ENCODE results near the gene NLRC5.

DNA sequence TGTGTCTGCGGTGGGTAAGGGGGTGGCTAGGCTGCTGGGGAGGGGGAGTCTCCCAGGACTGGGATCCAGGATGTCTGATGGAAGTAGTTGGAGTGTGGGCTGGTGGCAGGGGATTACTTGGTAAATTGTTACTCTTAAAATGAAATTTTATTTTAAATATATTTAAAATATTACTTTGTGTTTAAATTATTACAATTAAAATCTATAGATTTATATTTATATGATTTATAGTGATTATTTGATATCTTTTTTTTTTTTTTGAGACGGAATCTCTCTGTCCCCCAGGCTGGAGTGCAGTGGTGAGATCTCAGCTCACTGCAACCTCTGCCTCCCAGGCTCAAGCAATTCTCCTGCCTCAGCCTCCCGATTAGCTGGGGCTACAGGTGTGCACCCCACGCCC, 121.6 kb downstream of the NLRC5 start:
- TF ChIP-seq, protein P1, sequence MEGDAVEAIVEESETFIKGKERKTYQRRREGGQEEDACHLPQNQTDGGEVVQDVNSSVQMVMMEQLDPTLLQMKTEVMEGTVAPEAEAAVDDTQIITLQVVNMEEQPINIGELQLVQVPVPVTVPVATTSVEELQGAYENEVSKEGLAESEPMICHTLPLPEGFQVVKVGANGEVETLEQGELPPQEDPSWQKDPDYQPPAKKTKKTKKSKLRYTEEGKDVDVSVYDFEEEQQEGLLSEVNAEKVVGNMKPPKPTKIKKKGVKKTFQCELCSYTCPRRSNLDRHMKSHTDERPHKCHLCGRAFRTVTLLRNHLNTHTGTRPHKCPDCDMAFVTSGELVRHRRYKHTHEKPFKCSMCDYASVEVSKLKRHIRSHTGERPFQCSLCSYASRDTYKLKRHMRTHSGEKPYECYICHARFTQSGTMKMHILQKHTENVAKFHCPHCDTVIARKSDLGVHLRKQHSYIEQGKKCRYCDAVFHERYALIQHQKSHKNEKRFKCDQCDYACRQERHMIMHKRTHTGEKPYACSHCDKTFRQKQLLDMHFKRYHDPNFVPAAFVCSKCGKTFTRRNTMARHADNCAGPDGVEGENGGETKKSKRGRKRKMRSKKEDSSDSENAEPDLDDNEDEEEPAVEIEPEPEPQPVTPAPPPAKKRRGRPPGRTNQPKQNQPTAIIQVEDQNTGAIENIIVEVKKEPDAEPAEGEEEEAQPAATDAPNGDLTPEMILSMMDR (conservative IDR thresholded peaks at IDR 0.05): no peak
- no peak for TF ChIP-seq EZH2 (IDR thresholded peaks at IDR 0.05; ENCODE audit: low read depth)

Measured in PC-9 (cell line).